SU-DHL-6 (cell line): ENCODE data around the gene UCMA.

ENCODE experiments used
- H2AFZ ChIP-seq: fragments of 200-600 bp; sonication (generic); 2 replicates; pipeline ENCODE4 v1.6.1; 2014; ENCODE audit warnings: low read depth, mild to moderate bottlenecking, moderate library complexity, mixed read lengths, antibody characterized with exemption, low read length; ENCODE audit not compliant: severe bottlenecking
- H3F3A ChIP-seq: fragments of 200-600 bp; shearing (Covaris generic); 2 replicates; pipeline ENCODE4 v1.6.0; 2016; ENCODE audit warnings: antibody characterized with exemption, mild to moderate bottlenecking; ENCODE audit not compliant: insufficient read depth
- H3K27ac ChIP-seq: fragments of 200-600 bp; sonication (generic); 2 replicates; pipeline ENCODE4 v1.5.1; 2016; ENCODE audit warnings: low read depth, mild to moderate bottlenecking, low read length, moderate library complexity, mixed read lengths
- H3K27me3 ChIP-seq: fragments of 200-600 bp; sonication (generic), shearing (Covaris generic); 2 replicates; pipeline ENCODE4 v1.6.0; 2014; ENCODE audit warnings: mild to moderate bottlenecking, low read length
- H3K36me3 ChIP-seq: fragments of 200-600 bp; sonication (generic); 2 replicates; pipeline ENCODE4 v1.6.1; 2014; ENCODE audit warnings: mild to moderate bottlenecking, low read length, mixed read lengths
- H3K4me2 ChIP-seq: fragments of 300-600, 200-600 bp; shearing (Covaris generic), sonication (generic); 2 replicates; pipeline ENCODE4 v1.6.0; 2014; ENCODE audit warnings: low read length, low read depth, mild to moderate bottlenecking; ENCODE audit not compliant: poor library complexity, severe bottlenecking
- H3K4me3 ChIP-seq: fragments of 200-600 bp; sonication (generic); 2 replicates; pipeline ENCODE4 v1.5.1; 2014; ENCODE audit warnings: antibody characterized with exemption, low read length, mild to moderate bottlenecking, mixed read lengths; ENCODE audit not compliant: insufficient read depth, poor library complexity, severe bottlenecking
- H3K79me2 ChIP-seq: fragments of 200-600 bp; sonication (generic); 2 replicates; pipeline ENCODE4 v1.6.1; 2014; ENCODE audit warnings: mild to moderate bottlenecking, low read length, moderate library complexity; ENCODE audit not compliant: insufficient read depth
- H3K9ac ChIP-seq: fragments of 200-600 bp; sonication (generic); 2 replicates; pipeline ENCODE4 v1.7.0; 2014; ENCODE audit warnings: mild to moderate bottlenecking, low read length
- H3K9me2 ChIP-seq: fragments of 200-600 bp; sonication (generic); replicated peaks from 2 replicates; pipeline ENCODE4 v1.6.1; 2014; ENCODE audit warnings: low read length; ENCODE audit not compliant: insufficient read depth
- H3K9me3 ChIP-seq: fragments of 200-600 bp; sonication (generic); 2 replicates; pipeline ENCODE4 v1.6.1; 2014; ENCODE audit warnings: low read length, mixed read lengths; ENCODE audit not compliant: insufficient read depth
- H4K20me1 ChIP-seq: fragments of 200-600 bp; sonication (generic); 2 replicates; pipeline ENCODE4 v1.6.1; 2014; ENCODE audit warnings: low read depth, mild to moderate bottlenecking, antibody characterized with exemption, low read length, moderate library complexity, mixed read lengths
- CTCF ChIP-seq: fragments of 200-600 bp; sonication (generic); IDR thresholded peaks from one replicate; pipeline ENCODE4 v1.5.1; 2017; ENCODE audit warnings: antibody characterized with exemption, mild to moderate bottlenecking, low read length, moderate library complexity; ENCODE audit not compliant: insufficient read depth, poor library complexity, severe bottlenecking
- EZH2phosphoT487 ChIP-seq: fragments of 200-600 bp; sonication (generic), shearing (Covaris generic); conservative IDR thresholded peaks from 2 replicates; pipeline ENCODE4 v1.6.1; 2018; ENCODE audit warnings: mild to moderate bottlenecking, antibody characterized with exemption, low read length, moderate library complexity, mixed read lengths

UCMA gene

GRCh38 chr10:13182424-13182823 is 51.8 kb downstream of the UCMA start:
- Histone ChIP-seq H3K4me2 (no peak overlapping the region), H3K9me2 (no peaks in the 10 kb centered on the region), H3K36me3 (peaks cover 58% of the 10 kb centered on the region), H2AFZ (no peak overlapping the region), H4K20me1 (no peaks in the 10 kb centered on the region), H3K27me3 (no peaks in the 10 kb centered on the region), H3K79me2 (no peaks in the 10 kb centered on the region), H3K9me3 (no peaks in the 10 kb centered on the region), H3K9ac (no peak overlapping the region), H3K4me3 (no peak overlapping the region), H3K27ac (no peak overlapping the region), H3F3A (no peaks in the 10 kb centered on the region)
- TF ChIP-seq EZH2phosphoT487 (no peak), CTCF (no peak)

GRCh38 chr10:13180788-13181187 is 53.4 kb downstream of the UCMA start:
- no peak overlapping the region for H3K27ac ChIP-seq
- no peaks in the 10 kb centered on the region for H4K20me1 ChIP-seq
- H3K79me2 ChIP-seq, result no peaks in the 10 kb centered on the region
- H3K36me3 ChIP-seq, result peaks cover 53% of the 10 kb centered on the region
- H3K4me3 ChIP-seq, result no peak overlapping the region
- no peaks in the 10 kb centered on the region for H3F3A ChIP-seq
- TF ChIP-seq EZH2phosphoT487 (no peak), CTCF (no peak)
- no peak overlapping the region for H3K9ac ChIP-seq
- H3K9me2 ChIP-seq, result no peaks in the 10 kb centered on the region
- no peak overlapping the region for H3K4me2 ChIP-seq
- no peaks in the 10 kb centered on the region for H3K9me3 ChIP-seq
- no peak overlapping the region for H2AFZ ChIP-seq
- no peaks in the 10 kb centered on the region for H3K27me3 ChIP-seq

GRCh38 chr10:13173616-13174015 is 60.6 kb downstream of the UCMA start:
- H2AFZ ChIP-seq, result no peak overlapping the region
- H3K9me3 ChIP-seq, result no peaks in the 10 kb centered on the region
- H3K9me2 ChIP-seq, result no peaks in the 10 kb centered on the region
- H3K27me3 ChIP-seq, result no peaks in the 10 kb centered on the region
- peaks cover 6% of the 10 kb centered on the region; the same call in 1 of the 2 replicates for H4K20me1 ChIP-seq
- no peak overlapping the region for H3K9ac ChIP-seq
- H3K27ac ChIP-seq, result no peak overlapping the region
- H3K4me3 ChIP-seq, result no peak overlapping the region
- peaks cover 2% of the 10 kb centered on the region; the same call in 1 of the 2 replicates for H3K79me2 ChIP-seq
- H3K36me3 ChIP-seq, result peaks cover 48% of the 10 kb centered on the region; the same call in 1 of the 2 replicates
- TF ChIP-seq EZH2phosphoT487 (no peak), CTCF (no peak)
- no peak overlapping the region for H3K4me2 ChIP-seq
- no peaks in the 10 kb centered on the region for H3F3A ChIP-seq
